Measurements from ENCODE around the gene UNC45B.

GRCh38 chr17:35212668-35213067 lies 65.1 kb downstream of the UNC45B start:
- no peak for TF ChIP-seq CTCF (IDR thresholded peaks at IDR 0.05; ENCODE audit: insufficient read depth, low read length)
- TF ChIP-seq, protein P1, sequence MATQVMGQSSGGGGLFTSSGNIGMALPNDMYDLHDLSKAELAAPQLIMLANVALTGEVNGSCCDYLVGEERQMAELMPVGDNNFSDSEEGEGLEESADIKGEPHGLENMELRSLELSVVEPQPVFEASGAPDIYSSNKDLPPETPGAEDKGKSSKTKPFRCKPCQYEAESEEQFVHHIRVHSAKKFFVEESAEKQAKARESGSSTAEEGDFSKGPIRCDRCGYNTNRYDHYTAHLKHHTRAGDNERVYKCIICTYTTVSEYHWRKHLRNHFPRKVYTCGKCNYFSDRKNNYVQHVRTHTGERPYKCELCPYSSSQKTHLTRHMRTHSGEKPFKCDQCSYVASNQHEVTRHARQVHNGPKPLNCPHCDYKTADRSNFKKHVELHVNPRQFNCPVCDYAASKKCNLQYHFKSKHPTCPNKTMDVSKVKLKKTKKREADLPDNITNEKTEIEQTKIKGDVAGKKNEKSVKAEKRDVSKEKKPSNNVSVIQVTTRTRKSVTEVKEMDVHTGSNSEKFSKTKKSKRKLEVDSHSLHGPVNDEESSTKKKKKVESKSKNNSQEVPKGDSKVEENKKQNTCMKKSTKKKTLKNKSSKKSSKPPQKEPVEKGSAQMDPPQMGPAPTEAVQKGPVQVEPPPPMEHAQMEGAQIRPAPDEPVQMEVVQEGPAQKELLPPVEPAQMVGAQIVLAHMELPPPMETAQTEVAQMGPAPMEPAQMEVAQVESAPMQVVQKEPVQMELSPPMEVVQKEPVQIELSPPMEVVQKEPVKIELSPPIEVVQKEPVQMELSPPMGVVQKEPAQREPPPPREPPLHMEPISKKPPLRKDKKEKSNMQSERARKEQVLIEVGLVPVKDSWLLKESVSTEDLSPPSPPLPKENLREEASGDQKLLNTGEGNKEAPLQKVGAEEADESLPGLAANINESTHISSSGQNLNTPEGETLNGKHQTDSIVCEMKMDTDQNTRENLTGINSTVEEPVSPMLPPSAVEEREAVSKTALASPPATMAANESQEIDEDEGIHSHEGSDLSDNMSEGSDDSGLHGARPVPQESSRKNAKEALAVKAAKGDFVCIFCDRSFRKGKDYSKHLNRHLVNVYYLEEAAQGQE (IDR thresholded peaks at IDR 0.05; ENCODE audit: insufficient replicate concordance, low read depth), result no peak
